Measurements from ENCODE around the gene TRIM50.

- TF ChIP-seq CTCF (IDR thresholded peaks at IDR 0.05): no peak
- TF ChIP-seq POLR2AphosphoS5 (IDR thresholded peaks at IDR 0.05; ENCODE audit: low read depth, low read length): no peak
- TF ChIP-seq REST (IDR thresholded peaks at IDR 0.05; ENCODE audit: insufficient read depth in 1 of 2, low read depth in 2 of 2, low read length in 1 of 2): no peak
- no peak for TF ChIP-seq SIN3A (IDR thresholded peaks at IDR 0.05; ENCODE audit: borderline replicate concordance, insufficient read depth, low read depth, low read length)
- TF ChIP-seq TCF7L2 (IDR thresholded peaks at IDR 0.05; ENCODE audit: low read depth, low read length): no peak
Measured at GRCh38 chr7:73366127-73366526, 38.2 kb upstream of the TRIM50 start.
